Caco-2 (cell line): Measurements from ENCODE around the gene PLXNC1. TPM values are rescaled to one million over a fixed set of nuclear protein-coding genes. Genes with fewer than 3 reads are reported as not detected.

ENCODE experiments used
- BruUV-seq: library from RNA; stranded (reverse); fragments of 400-500 nt; replicated peaks from 2 replicates; lab custom pipeline; 2021; lab: Mats Ljungman, UMichigan
- CTCF ChIA-PET: fragments of 300-600 bp; sonication (Branson Sonifier 250); formaldehyde crosslinking; loops from one replicate; lab custom pipeline; 2022; ENCODE audit warnings: antibody characterized with exemption; lab: Charles Lee
- POLR2A ChIA-PET: fragments of 300-600 bp; sonication (Branson Sonifier 250); formaldehyde crosslinking; loops from one replicate; lab custom pipeline; 2022; ENCODE audit warnings: antibody characterized with exemption; lab: Charles Lee
- DNase-seq, 2 experiments: peaks; one replicate each; pipeline versions ENCODE4 v3.0.0 to v3.0.0-alpha.2; 2020 to 2022
- H3K27me3 ChIP-seq: replicated peaks from 2 replicates; pipeline ENCODE4 v1.6.0; 2011; ENCODE audit warnings: low read length; ENCODE audit not compliant: control insufficient read depth, insufficient read depth
- H3K36me3 ChIP-seq: 2 replicates; pipeline ENCODE4 v1.5.1; 2011; ENCODE audit warnings: low read length; ENCODE audit not compliant: control insufficient read depth, insufficient read depth
- H3K4me1 ChIP-seq: fragments of 250-450 bp; sonication (Bioruptor Pico); 2 replicates; pipeline ENCODE4 v1.5.1; 2020; ENCODE audit warnings: mild to moderate bottlenecking
- H3K4me3 ChIP-seq: 2 replicates; pipeline ENCODE4 v1.5.1; 2011; ENCODE audit warnings: low read depth, mild to moderate bottlenecking, control low read depth, low read length
- H3K9me3 ChIP-seq: fragments of 250-450 bp; sonication (Bioruptor Pico); 2 replicates; pipeline ENCODE4 v1.5.1; 2020; ENCODE audit warnings: mild to moderate bottlenecking, moderate library complexity
- H3K27ac Mint-ChIP-seq: one replicate; pipeline ENCODE4 v1.8.0; 2022; ENCODE audit warnings: mixed read lengths; ENCODE audit not compliant: unreplicated experiment
- H3K27me3 Mint-ChIP-seq: one replicate; pipeline ENCODE4 v1.8.0; 2022; ENCODE audit warnings: mixed read lengths; ENCODE audit not compliant: insufficient read depth, unreplicated experiment
- H3K36me3 Mint-ChIP-seq: one replicate; pipeline ENCODE4 v1.8.0; 2022; ENCODE audit warnings: mild to moderate bottlenecking, mixed read lengths; ENCODE audit not compliant: insufficient read depth, unreplicated experiment
- H3K4me1 Mint-ChIP-seq: one replicate; pipeline ENCODE4 v1.8.0; 2022; ENCODE audit warnings: low read depth, mixed read lengths; ENCODE audit not compliant: unreplicated experiment
- H3K4me3 Mint-ChIP-seq: one replicate; pipeline ENCODE4 v1.8.0; 2022; ENCODE audit warnings: mild to moderate bottlenecking, moderate library complexity, mixed read lengths; ENCODE audit not compliant: unreplicated experiment
- H3K9me3 Mint-ChIP-seq: one replicate; pipeline ENCODE4 v1.8.0; 2022; ENCODE audit warnings: mixed read lengths; ENCODE audit not compliant: unreplicated experiment
- intact Hi-C: fragments of 100-400 bp; cut with micrococcal nuclease; formaldehyde crosslinking; loops from one replicate; pipeline ENCODE4 v1.10.0; 2022; ENCODE audit not compliant: unreplicated experiment
- total RNA-seq: library from RNA; stranded (reverse); gene quantifications from 2 replicates; pipeline ENCODE4 v1.2.3, GENCODE V29; 2022
- TF ChIP-seq, protein P1 (sequence below), 2 experiments: fragments of 200-600 bp in 1 of 2; IDR thresholded peaks; 1 replicate in 1 of 2; 2 replicates in 1 of 2; pipeline versions ENCODE4 v1.5.1 to v1.8.0; 2011 to 2022; ENCODE audit warnings: antibody characterized with exemption in 1 of 2, control low read depth in 1 of 2, inconsistent platforms in 1 of 2, low read depth in 1 of 2, low read length in 1 of 2, mild to moderate bottlenecking in 1 of 2, moderate library complexity in 1 of 2; ENCODE audit not compliant: insufficient read depth in 1 of 2, severe bottlenecking in 1 of 2, unreplicated experiment in 1 of 2

Gene PLXNC1
- total RNA-seq, 1 experiment from 2014 or later: 41.3 TPM

- BruUV-seq: no TSS peak
- intact Hi-C loops: no loop called here
- CTCF ChIA-PET: no interaction called here
- Histone ChIP-seq H3K36me3 (no peaks in the 10 kb centered on the region), H3K4me1 (no peaks in the 10 kb centered on the region), H3K4me3 (no peak overlapping the region), H3K27me3 (no peaks in the 10 kb centered on the region), H3K9me3 (no peaks in the 10 kb centered on the region)
- H3K4me3 Mint-ChIP-seq: no peak overlapping the region
- POLR2A ChIA-PET: no interaction called here
- TF ChIP-seq, protein P1, sequence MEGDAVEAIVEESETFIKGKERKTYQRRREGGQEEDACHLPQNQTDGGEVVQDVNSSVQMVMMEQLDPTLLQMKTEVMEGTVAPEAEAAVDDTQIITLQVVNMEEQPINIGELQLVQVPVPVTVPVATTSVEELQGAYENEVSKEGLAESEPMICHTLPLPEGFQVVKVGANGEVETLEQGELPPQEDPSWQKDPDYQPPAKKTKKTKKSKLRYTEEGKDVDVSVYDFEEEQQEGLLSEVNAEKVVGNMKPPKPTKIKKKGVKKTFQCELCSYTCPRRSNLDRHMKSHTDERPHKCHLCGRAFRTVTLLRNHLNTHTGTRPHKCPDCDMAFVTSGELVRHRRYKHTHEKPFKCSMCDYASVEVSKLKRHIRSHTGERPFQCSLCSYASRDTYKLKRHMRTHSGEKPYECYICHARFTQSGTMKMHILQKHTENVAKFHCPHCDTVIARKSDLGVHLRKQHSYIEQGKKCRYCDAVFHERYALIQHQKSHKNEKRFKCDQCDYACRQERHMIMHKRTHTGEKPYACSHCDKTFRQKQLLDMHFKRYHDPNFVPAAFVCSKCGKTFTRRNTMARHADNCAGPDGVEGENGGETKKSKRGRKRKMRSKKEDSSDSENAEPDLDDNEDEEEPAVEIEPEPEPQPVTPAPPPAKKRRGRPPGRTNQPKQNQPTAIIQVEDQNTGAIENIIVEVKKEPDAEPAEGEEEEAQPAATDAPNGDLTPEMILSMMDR (IDR thresholded peaks at IDR 0.05; ENCODE audit: insufficient read depth in 1 of 2, low read depth in 1 of 2, low read length in 1 of 2, severe bottlenecking in 1 of 2, unreplicated experiment in 1 of 2): no peak
- DNase-seq: no peak
- no peak overlapping the region for H3K27ac Mint-ChIP-seq
- H3K36me3 Mint-ChIP-seq: peaks cover 25% of the 10 kb centered on the region
- peaks cover 10% of the 10 kb centered on the region for H3K9me3 Mint-ChIP-seq
- H3K27me3 Mint-ChIP-seq: no peaks in the 10 kb centered on the region
- H3K4me1 Mint-ChIP-seq: peaks cover 2% of the 10 kb centered on the region
These were observed 59.1 kb downstream of the PLXNC1 start for GRCh38 chr12:94207467-94207848.

GRCh38 chr12:94207849-94208621 is 59.7 kb downstream of the PLXNC1 start:
- ChIA-PET POLR2A (no interaction called here), CTCF (no interaction called here)
- intact Hi-C loops: no loop called here
- H3K9me3 Mint-ChIP-seq: peaks cover 10% of the 10 kb centered on the region
- no peaks in the 10 kb centered on the region for H3K27me3 Mint-ChIP-seq
- H3K4me3 Mint-ChIP-seq: no peak overlapping the region
- Histone ChIP-seq H3K4me3 (no peak overlapping the region), H3K9me3 (no peaks in the 10 kb centered on the region), H3K4me1 (no peaks in the 10 kb centered on the region), H3K36me3 (no peaks in the 10 kb centered on the region), H3K27me3 (no peaks in the 10 kb centered on the region)
- no peak overlapping the region for H3K27ac Mint-ChIP-seq
- H3K4me1 Mint-ChIP-seq: no peaks in the 10 kb centered on the region
- DNase-seq: no peak
- TF ChIP-seq, protein P1 (IDR thresholded peaks at IDR 0.05; ENCODE audit: insufficient read depth in 1 of 2, low read depth in 1 of 2, low read length in 1 of 2, severe bottlenecking in 1 of 2, unreplicated experiment in 1 of 2): no peak
- BruUV-seq: no TSS peak
- H3K36me3 Mint-ChIP-seq: peaks cover 24% of the 10 kb centered on the region

DNA sequence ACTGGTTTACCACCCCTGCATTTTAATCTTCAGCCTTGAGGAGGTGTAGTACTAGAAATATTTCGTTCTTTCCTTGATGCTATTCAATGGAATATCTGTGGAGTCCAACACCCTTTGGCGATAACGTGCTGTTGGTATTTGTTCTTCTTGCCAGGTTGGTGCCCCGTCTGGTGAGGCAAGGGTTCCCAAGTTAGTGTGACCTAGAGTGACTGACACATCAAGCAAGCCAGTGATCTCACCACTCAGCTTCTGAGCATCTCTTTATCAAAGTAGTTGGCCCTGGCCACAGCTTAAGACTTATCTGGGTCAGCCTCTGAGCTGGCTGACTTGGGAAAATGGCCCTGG is 60.2 kb downstream of the PLXNC1 start:
- Histone ChIP-seq H3K4me1 (no peaks in the 10 kb centered on the region), H3K27me3 (no peaks in the 10 kb centered on the region), H3K4me3 (no peak overlapping the region), H3K36me3 (no peaks in the 10 kb centered on the region), H3K9me3 (no peaks in the 10 kb centered on the region)
- POLR2A ChIA-PET: no interaction called here
- no peak overlapping the region for H3K27ac Mint-ChIP-seq
- peaks cover 10% of the 10 kb centered on the region for H3K9me3 Mint-ChIP-seq
- no peaks in the 10 kb centered on the region for H3K4me1 Mint-ChIP-seq
- H3K36me3 Mint-ChIP-seq: peaks cover 24% of the 10 kb centered on the region
- TF ChIP-seq, protein P1 (IDR thresholded peaks at IDR 0.05; ENCODE audit: insufficient read depth in 1 of 2, low read depth in 1 of 2, low read length in 1 of 2, severe bottlenecking in 1 of 2, unreplicated experiment in 1 of 2): no peak
- CTCF ChIA-PET: no interaction called here
- BruUV-seq: no TSS peak
- H3K27me3 Mint-ChIP-seq: no peaks in the 10 kb centered on the region
- DNase-seq: no peak
- intact Hi-C loops: no loop called here
- no peak overlapping the region for H3K4me3 Mint-ChIP-seq
